GM21447 (cell line): ENCODE measurements around the gene ADGRF1.
"Not testable (repeated sequence)": the region's sequence is repeated elsewhere in the genome, so short reads cannot be mapped to it uniquely, and the experiment has no call there.

Source experiments
- ATAC-seq: cut with Tn5 transposase; IDR thresholded peaks from one replicate; pipeline ENCODE4 v1.9.1; 2021; ENCODE audit not compliant: unreplicated experiment

Gene ADGRF1

GRCh38 chr6:47042275-47042791 is at the start of gene ADGRF1:
ADGRF1 (minus strand) TSS chr6:47042332; CDS start chr6:47029061, 13,271 bp downstream.
- no peak for ATAC-seq

- ATAC-seq: no peak
These were observed 48.7 kb upstream of the ADGRF1 start for GRCh38 chr6:47090881-47091280.

GRCh38 chr6:47089473-47089872 is 47.3 kb upstream of the ADGRF1 start:
- not testable (repeated sequence) for ATAC-seq

GRCh38 chr6:47086051-47086770 is 44.1 kb upstream of the ADGRF1 start:
- ATAC-seq: no peak

- no peak for ATAC-seq
These were observed 42.5 kb upstream of the ADGRF1 start for GRCh38 chr6:47084610-47085009.

GRCh38 chr6:47083586-47084047 is 41.5 kb upstream of the ADGRF1 start:
- ATAC-seq: no peak

- no peak for ATAC-seq
These were observed 38.0 kb upstream of the ADGRF1 start for GRCh38 chr6:47080083-47080596.

GRCh38 chr6:47079638-47080037 is 37.5 kb upstream of the ADGRF1 start:
- ATAC-seq: no peak

- no peak for ATAC-seq
These were observed 36.9 kb upstream of the ADGRF1 start for GRCh38 chr6:47078991-47079390.

- ATAC-seq: no peak
These were observed 34.6 kb upstream of the ADGRF1 start for GRCh38 chr6:47076422-47077344.

GRCh38 chr6:47075741-47076421 is 33.7 kb upstream of the ADGRF1 start:
- no peak for ATAC-seq

GRCh38 chr6:47075168-47075567 is 33.0 kb upstream of the ADGRF1 start:
- no peak for ATAC-seq

- ATAC-seq: no peak
These were observed 31.3 kb upstream of the ADGRF1 start for GRCh38 chr6:47073125-47074110.

- ATAC-seq: no peak
These were observed 30.5 kb upstream of the ADGRF1 start for GRCh38 chr6:47072667-47073066.

- no peak for ATAC-seq
These were observed 29.5 kb upstream of the ADGRF1 start for GRCh38 chr6:47071681-47072080.

GRCh38 chr6:47070461-47070860 is 28.3 kb upstream of the ADGRF1 start:
- no peak for ATAC-seq

GRCh38 chr6:47069156-47069555 is 27.0 kb upstream of the ADGRF1 start:
- no peak for ATAC-seq

- no peak for ATAC-seq
These were observed 24.3 kb upstream of the ADGRF1 start for GRCh38 chr6:47066418-47066817.

- no peak for ATAC-seq
These were observed 22.1 kb upstream of the ADGRF1 start for GRCh38 chr6:47064274-47064673.

- no peak for ATAC-seq
These were observed 20.2 kb upstream of the ADGRF1 start for GRCh38 chr6:47062346-47062745.
